ACC112 (cell line): Measurements from ENCODE around the gene CNOT4.
"Not testable (repeated sequence)": the region's sequence is repeated elsewhere in the genome, so short reads cannot be mapped to it uniquely, and the experiment has no call there.

Experiments used
- H2AFZ ChIP-seq: fragments of 200-600 bp; sonication (generic); one replicate; pipeline ENCODE4 v1.6.0; 2017; ENCODE audit warnings: antibody characterized with exemption, low read length; ENCODE audit not compliant: unreplicated experiment
- H3K27ac ChIP-seq: fragments of 200-600 bp; sonication (generic); 2 replicates; pipeline ENCODE4 v1.5.1; 2014; ENCODE audit warnings: low read depth, mild to moderate bottlenecking, antibody characterized with exemption, low read length, moderate library complexity
- H3K27me3 ChIP-seq: fragments of 200-600 bp; sonication (generic); 2 replicates; pipeline ENCODE4 v1.6.1; 2014; ENCODE audit warnings: mild to moderate bottlenecking, antibody characterized with exemption, low read length, moderate library complexity, mixed read lengths; ENCODE audit not compliant: insufficient read depth
- H3K36me3 ChIP-seq: fragments of 200-600 bp; sonication (generic); 2 replicates; pipeline ENCODE4 v1.6.1; 2016; ENCODE audit warnings: mild to moderate bottlenecking, antibody characterized with exemption, low read length, moderate library complexity, mixed read lengths; ENCODE audit not compliant: insufficient read depth
- H3K4me1 ChIP-seq: fragments of 200-600 bp; sonication (generic); one replicate; pipeline ENCODE4 v1.6.1; 2016; ENCODE audit warnings: low read length, mixed read lengths; ENCODE audit not compliant: insufficient read depth, unreplicated experiment, control insufficient read depth
- H3K4me3 ChIP-seq: fragments of 200-600 bp; sonication (generic); 2 replicates; pipeline ENCODE4 v1.5.1; 2014; ENCODE audit warnings: mild to moderate bottlenecking, low read depth, low read length
- H3K79me2 ChIP-seq: fragments of 200-600 bp; sonication (generic); one replicate; pipeline ENCODE4 v1.6.0; 2016; ENCODE audit warnings: low read length; ENCODE audit not compliant: control insufficient read depth, unreplicated experiment, insufficient read depth

Gene CNOT4

DNA sequence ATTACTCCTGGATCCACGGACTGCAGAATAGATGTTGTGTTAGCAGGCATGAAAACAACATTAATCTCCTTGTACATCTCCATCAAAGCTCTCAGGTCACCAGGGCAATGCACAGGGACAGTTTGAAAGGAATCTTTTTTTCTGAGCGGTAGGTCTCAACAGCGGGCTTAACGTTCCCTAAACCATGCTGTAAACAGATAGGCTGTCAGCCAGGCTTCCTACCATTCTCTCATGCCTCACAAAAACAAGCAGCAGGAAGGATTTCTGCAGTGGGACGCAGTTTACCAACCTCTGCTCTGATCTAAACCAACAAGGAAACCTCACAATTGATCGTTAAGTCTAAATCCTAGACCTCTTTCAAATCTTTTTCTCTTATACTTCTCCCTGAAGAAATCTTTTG, 50.8 kb downstream of the CNOT4 start:
- no peaks in the 10 kb centered on the region for H3K4me1 ChIP-seq
- H2AFZ ChIP-seq: no peak overlapping the region
- H3K27me3 ChIP-seq: no peaks in the 10 kb centered on the region
- peaks cover 52% of the 10 kb centered on the region for H3K79me2 ChIP-seq
- no peak overlapping the region for H3K4me3 ChIP-seq
- H3K27ac ChIP-seq: no peak overlapping the region
- H3K36me3 ChIP-seq: no peaks in the 10 kb centered on the region

GRCh38 chr7:135454060-135454459, 55.8 kb downstream of the CNOT4 start:
- no peaks in the 10 kb centered on the region for H3K36me3 ChIP-seq
- H3K79me2 ChIP-seq: peaks cover 39% of the 10 kb centered on the region
- H2AFZ ChIP-seq: no peak overlapping the region
- no peaks in the 10 kb centered on the region for H3K27me3 ChIP-seq
- peaks cover 4% of the 10 kb centered on the region for H3K4me1 ChIP-seq
- no peak overlapping the region for H3K4me3 ChIP-seq
- no peak overlapping the region for H3K27ac ChIP-seq

GRCh38 chr7:135449436-135449835, 60.5 kb downstream of the CNOT4 start:
- H3K79me2 ChIP-seq: peaks cover 39% of the 10 kb centered on the region
- peaks cover 6% of the 10 kb centered on the region for H3K4me1 ChIP-seq
- H2AFZ ChIP-seq: no peak overlapping the region
- no peaks in the 10 kb centered on the region for H3K27me3 ChIP-seq
- H3K36me3 ChIP-seq: no peaks in the 10 kb centered on the region; the same call in 1 of the 2 replicates
- no peak overlapping the region for H3K4me3 ChIP-seq
- no peak overlapping the region for H3K27ac ChIP-seq

DNA sequence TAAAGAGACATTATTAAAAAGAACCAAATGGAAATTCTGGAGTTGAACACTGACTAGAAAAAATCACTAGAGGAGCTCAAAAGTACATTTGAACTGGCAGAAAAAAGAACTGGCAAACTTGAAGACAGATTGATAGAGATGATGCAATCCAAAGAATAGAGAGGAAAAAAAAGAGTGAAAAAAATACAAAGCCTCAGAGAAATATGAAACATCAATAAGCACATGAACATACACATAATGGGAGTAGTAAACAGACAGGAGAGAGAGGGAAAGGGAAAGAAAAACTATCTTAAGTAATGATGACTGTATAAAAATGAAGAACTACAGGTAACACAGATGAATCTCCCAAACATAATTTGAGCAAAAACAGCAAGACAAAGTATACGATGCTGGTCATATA, 61.1 kb downstream of the CNOT4 start:
- H2AFZ ChIP-seq: no peak overlapping the region
- H3K4me3 ChIP-seq: no peak overlapping the region
- H3K27ac ChIP-seq: no peak overlapping the region
- peaks cover 42% of the 10 kb centered on the region for H3K79me2 ChIP-seq
- H3K4me1 ChIP-seq: peaks cover 6% of the 10 kb centered on the region
- H3K27me3 ChIP-seq: no peaks in the 10 kb centered on the region
- H3K36me3 ChIP-seq: no peaks in the 10 kb centered on the region; the same call in 1 of the 2 replicates

DNA sequence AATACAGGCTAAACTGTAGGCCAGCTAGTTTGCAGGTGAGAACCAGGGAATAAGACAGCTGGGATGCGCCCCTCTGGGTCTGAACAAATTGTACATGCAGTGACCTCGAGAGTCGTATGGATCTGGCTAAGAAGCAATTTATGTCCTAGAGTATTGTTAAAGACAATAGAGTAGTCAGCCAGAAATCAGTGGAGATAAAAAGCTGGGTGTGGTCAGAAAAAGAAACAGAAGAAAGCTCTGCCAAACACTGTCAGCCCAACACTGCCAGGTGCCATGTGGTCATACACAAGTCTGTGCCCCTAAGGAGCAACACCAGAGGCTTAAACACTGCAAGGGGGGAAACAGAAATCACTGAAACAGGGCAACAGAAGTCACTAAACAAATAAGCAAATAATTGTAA, 62.2 kb downstream of the CNOT4 start:
- H3K79me2 ChIP-seq: peaks cover 39% of the 10 kb centered on the region
- H3K36me3 ChIP-seq: no peaks in the 10 kb centered on the region; the same call in 1 of the 2 replicates
- no peak overlapping the region for H2AFZ ChIP-seq
- no peak overlapping the region for H3K4me3 ChIP-seq
- no peaks in the 10 kb centered on the region for H3K27me3 ChIP-seq
- no peak overlapping the region for H3K27ac ChIP-seq
- peaks cover 6% of the 10 kb centered on the region for H3K4me1 ChIP-seq

GRCh38 chr7:135445690-135446089, 64.2 kb downstream of the CNOT4 start:
- no peaks in the 10 kb centered on the region for H3K27me3 ChIP-seq
- no peaks in the 10 kb centered on the region; the same call in 1 of the 2 replicates for H3K36me3 ChIP-seq
- no peak overlapping the region for H3K4me3 ChIP-seq
- peaks cover 10% of the 10 kb centered on the region for H3K4me1 ChIP-seq
- H2AFZ ChIP-seq: no peak overlapping the region
- H3K79me2 ChIP-seq: peaks cover 38% of the 10 kb centered on the region
- no peak overlapping the region for H3K27ac ChIP-seq

- H2AFZ ChIP-seq, H3K27ac ChIP-seq, H3K36me3 ChIP-seq, H3K27me3 ChIP-seq, H3K4me3 ChIP-seq, H3K4me1 ChIP-seq: not testable (repeated sequence)
- H3K79me2 ChIP-seq: peaks cover 38% of the 10 kb centered on the region
These were observed 64.6 kb downstream of the CNOT4 start for GRCh38 chr7:135445266-135445665.

DNA sequence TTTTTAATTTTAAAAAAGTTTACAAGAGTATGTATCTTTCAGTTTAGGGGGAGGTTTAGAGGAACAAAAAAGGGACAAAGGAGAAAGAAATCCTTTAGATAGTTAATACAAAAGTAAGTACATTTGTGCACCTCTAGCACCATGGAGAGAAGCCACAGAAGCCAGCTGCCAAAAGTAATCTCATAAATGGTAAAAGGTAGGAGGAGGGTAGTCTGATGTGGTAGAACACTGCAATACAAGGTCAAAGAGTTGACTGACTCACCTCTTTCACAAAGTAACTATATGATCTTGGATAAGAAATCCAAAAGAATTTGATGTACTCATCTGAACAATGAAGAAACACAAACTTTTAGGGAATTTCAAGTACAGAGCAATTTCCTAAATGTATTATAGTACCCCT, 68.1 kb downstream of the CNOT4 start:
- Histone ChIP-seq H3K27me3 (no peaks in the 10 kb centered on the region), H3K4me1 (peaks cover 4% of the 10 kb centered on the region), H2AFZ (no peak overlapping the region), H3K36me3 (peaks cover 6% of the 10 kb centered on the region), H3K79me2 (peaks cover 12% of the 10 kb centered on the region), H3K4me3 (no peak overlapping the region), H3K27ac (no peak overlapping the region)

DNA sequence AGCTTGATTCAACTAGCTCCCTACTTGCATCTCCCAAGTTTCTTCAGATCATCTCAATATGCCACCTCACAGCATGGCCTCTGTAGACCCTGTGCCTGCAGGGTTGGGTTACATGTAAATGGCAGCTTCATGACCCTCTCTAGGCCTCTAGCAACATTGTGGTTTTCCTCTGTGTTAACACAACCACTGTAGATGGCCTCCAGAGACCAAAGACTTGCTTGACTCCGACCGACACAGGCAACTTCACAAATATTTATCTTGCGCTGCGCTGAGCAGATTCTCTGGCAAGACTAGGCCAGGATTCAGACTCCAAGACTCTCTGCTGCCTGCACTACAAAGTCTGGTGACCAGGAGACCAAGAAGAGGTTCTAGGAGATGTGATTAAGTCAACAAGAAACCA, 75.9 kb downstream of the CNOT4 start:
- Histone ChIP-seq H3K27ac (no peak overlapping the region), H2AFZ (no peak overlapping the region), H3K27me3 (no peaks in the 10 kb centered on the region), H3K4me3 (no peak overlapping the region), H3K4me1 (no peaks in the 10 kb centered on the region), H3K79me2 (peaks cover 7% of the 10 kb centered on the region), H3K36me3 (peaks cover 23% of the 10 kb centered on the region)

DNA sequence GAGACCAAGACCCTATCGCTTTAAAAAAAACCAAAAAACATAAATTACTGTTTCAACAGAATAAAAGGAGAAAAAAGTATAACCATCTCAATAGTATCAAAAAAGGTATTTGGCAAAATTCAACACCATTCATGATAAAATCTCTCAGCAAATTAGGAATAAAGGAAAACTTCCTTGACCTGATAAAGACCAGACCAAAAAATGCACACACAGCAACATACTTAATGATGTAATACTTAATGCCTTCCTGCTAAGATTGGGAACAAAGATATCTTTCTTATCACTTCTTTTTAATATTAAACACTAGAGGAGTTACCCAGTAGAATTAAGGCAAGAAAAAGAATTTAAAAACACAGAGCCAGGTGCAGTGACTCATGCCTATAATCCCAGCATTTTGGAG, 79.3 kb downstream of the CNOT4 start:
- Histone ChIP-seq H3K79me2 (peaks cover 10% of the 10 kb centered on the region), H3K36me3 (peaks cover 15% of the 10 kb centered on the region), H3K4me1 (no peaks in the 10 kb centered on the region)

DNA sequence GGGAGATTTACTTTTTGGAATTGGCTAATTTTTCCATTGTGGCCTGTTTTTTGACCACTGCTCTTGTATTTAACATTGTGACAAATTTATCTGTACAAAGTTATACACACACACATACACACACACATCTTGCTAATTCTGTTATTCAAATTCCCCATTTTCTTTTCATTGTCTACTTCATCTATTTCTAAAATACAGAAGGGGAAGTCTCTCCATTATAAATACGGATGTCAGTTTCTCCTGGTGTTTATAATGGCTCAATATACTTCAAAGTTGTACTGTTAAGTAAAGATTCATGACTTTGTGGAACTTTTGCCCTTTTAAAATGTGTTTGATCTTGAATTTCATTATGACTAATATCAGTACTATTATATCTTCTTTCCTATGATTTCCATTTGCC, 81.0 kb downstream of the CNOT4 start:
- H3K27me3 ChIP-seq: no peaks in the 10 kb centered on the region
- H3K4me1 ChIP-seq: no peaks in the 10 kb centered on the region
- no peak overlapping the region for H2AFZ ChIP-seq
- H3K27ac ChIP-seq: no peak overlapping the region
- no peak overlapping the region for H3K4me3 ChIP-seq
- H3K79me2 ChIP-seq: peaks cover 19% of the 10 kb centered on the region
- H3K36me3 ChIP-seq: 0 out of 2 replicates have a peak, but pooled peaks cover under 1% of the 10 kb centered on the region

More for the DNA sequence above, 79.3 kb downstream of the CNOT4 start:
- Histone ChIP-seq H3K27me3 (no peaks in the 10 kb centered on the region), H3K4me3 (no peak overlapping the region), H2AFZ (no peak overlapping the region), H3K27ac (no peak overlapping the region)
